Natural killer cell (primary cell): Measurements from ENCODE around the gene STXBP1. TPM values are rescaled to one million over a fixed set of nuclear protein-coding genes. Genes with fewer than 3 reads are reported as not detected.
A peak's percentile ranks its signal among the peaks of the same experiment; 100 is the strongest.
"Not testable (repeated sequence)": the region's sequence is repeated elsewhere in the genome, so short reads cannot be mapped to it uniquely, and the experiment has no call there.

Experiments
- ATAC-seq, 3 donors: fragments of 150-1000 bp in 2 of 3; fragments of 200-7000 bp in 1 of 3; cut with Tn5 transposase; 1 replicate in 1 of 3; 2 replicates in 2 of 3; pipeline ENCODE4 v1.10.0; 2021; ENCODE audit warnings: mild to moderate bottlenecking in 2 of 3, moderate library complexity in 2 of 3
- DNase-seq, 2 donors: peaks; one replicate each; pipeline versions ENCODE4 v3.0.0 to v3.0.0-alpha.2; 2013 to 2021; ENCODE audit warnings: mixed read lengths in 1 of 2
- H3K27ac ChIP-seq: one replicate; pipeline ENCODE4 v1.5.1; 2013; ENCODE audit warnings: mild to moderate bottlenecking, low read length
- H3K27me3 ChIP-seq: one replicate; pipeline ENCODE4 v1.6.1; 2013; ENCODE audit warnings: low read length; ENCODE audit not compliant: control insufficient read depth, insufficient read depth
- H3K36me3 ChIP-seq: one replicate; pipeline ENCODE4 v1.6.1; 2013; ENCODE audit warnings: low read length; ENCODE audit not compliant: control insufficient read depth, insufficient read depth
- H3K4me1 ChIP-seq: one replicate; pipeline ENCODE4 v1.6.1; 2013; ENCODE audit warnings: low read length; ENCODE audit not compliant: control insufficient read depth, insufficient read depth
- H3K4me3 ChIP-seq: one replicate; pipeline ENCODE4 v1.5.1; 2013; ENCODE audit warnings: low read length
- H3K9me3 ChIP-seq: one replicate; pipeline ENCODE4 v1.6.1; 2013; ENCODE audit warnings: low read length; ENCODE audit not compliant: control insufficient read depth, insufficient read depth
- H3K27ac Mint-ChIP-seq, 2 donors: one replicate each; pipeline ENCODE4 v1.8.0; 2022; ENCODE audit warnings: mild to moderate bottlenecking in 2 of 2, mixed read lengths in 2 of 2, moderate library complexity in 1 of 2
- H3K27me3 Mint-ChIP-seq, 2 donors: one replicate each; pipeline ENCODE4 v1.8.0; 2022; ENCODE audit warnings: low read depth in 2 of 2, mixed read lengths in 2 of 2
- H3K36me3 Mint-ChIP-seq: one replicate; pipeline ENCODE4 v1.8.0; 2022; ENCODE audit warnings: mixed read lengths
- H3K4me1 Mint-ChIP-seq, 2 donors: one replicate each; pipeline ENCODE4 v1.8.0; 2022; ENCODE audit warnings: mixed read lengths in 2 of 2
- H3K4me3 Mint-ChIP-seq: one replicate; pipeline ENCODE4 v1.8.0; 2022; ENCODE audit warnings: mild to moderate bottlenecking, moderate library complexity, mixed read lengths
- H3K9me3 Mint-ChIP-seq, 2 donors: one replicate each; pipeline ENCODE4 v1.8.0; 2022; ENCODE audit warnings: mixed read lengths in 2 of 2
- CTCF ChIP-seq: fragments of 200-600 bp; IDR thresholded peaks from one replicate; pipeline ENCODE4 v1.8.0; 2022; ENCODE audit warnings: antibody characterized with exemption
- WGBS: methylation state at CpG from one replicate; pipeline ENCODE4 v1.1.7; 2013; ENCODE audit warnings: missing lambda C conversion rate; ENCODE audit not compliant: insufficient coverage; 5-methylcytosine and 5-hydroxymethylcytosine counted together
- intact Hi-C: fragments of 100-400 bp; cut with micrococcal nuclease; formaldehyde crosslinking; loops from one replicate; pipeline ENCODE4 v1.14.2; 2022
- total RNA-seq, 4 donors: library from RNA; stranded (reverse); fragments of 120-200 nt in 1 of 4; gene quantifications; one replicate each; pipeline versions ENCODE4 v1.2.3 to v1.2.4, GENCODE V29; 2013 to 2022

STXBP1 gene
- total RNA-seq, 3 donors from 2014 or later (not counting 1 experiment from before 2014, with no cell fraction given): 0.97 to 1.8 (median 1.6) TPM

DNA sequence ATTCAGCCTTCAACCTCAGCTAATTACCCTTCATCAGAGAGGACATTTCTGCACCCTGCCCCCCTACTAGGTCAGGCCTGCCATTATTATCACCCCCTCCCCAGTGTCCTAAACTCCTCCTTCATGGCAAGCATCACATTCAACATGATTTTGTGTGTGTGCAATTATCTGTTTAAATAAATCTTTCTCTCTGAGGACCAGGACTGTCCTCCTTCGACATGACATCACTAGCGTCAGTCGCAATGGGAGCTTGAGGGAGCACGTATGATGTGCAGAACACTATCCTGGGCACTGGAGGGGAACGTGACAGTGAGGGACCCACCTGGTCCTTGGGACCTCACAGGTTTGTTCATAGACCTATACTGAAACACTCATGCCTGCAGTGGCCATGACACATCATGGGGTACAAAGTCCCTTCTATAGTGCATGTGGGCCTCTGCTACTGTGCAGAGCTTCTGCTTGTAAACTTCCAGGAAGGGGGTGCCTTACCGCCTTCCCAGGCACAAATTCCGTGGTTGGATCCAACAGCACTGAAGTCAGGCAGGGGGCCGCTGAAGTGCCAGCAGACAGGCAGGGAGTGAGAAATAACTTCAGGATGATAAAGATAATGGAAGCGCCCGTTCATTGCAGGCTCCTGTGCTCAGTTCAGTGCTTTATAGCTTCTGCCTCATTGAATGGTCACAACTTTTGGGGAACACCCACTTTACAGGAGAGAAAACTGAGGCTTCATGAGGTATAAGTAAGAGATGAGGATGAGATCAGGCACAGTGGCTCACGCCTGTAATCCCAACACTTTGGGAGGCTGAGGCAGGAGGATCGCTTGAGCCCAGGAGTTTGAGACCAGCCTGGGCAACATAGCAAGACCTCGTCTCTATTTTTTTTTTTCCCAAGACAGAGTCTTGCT is 36.0 kb upstream of the STXBP1 start:
- H3K4me1 ChIP-seq: peaks cover 27% of the 10 kb centered on the region
- WGBS: 93% methylated on average over 13 of the region's 13 CpGs
- ATAC-seq (no peak), DNase-seq (no peak)
- Mint-ChIP-seq H3K36me3 (no peaks in the 10 kb centered on the region), H3K4me3 (no peak overlapping the region), H3K9me3 (no peaks in the 10 kb centered on the region), H3K27ac (no peak overlapping the region), H3K4me1 (peaks cover 12 to 20% of the 10 kb centered on the region in 2 donors), H3K27me3 (no peaks in the 10 kb centered on the region)
- H3K27ac ChIP-seq: no peak overlapping the region
- intact Hi-C loops: no loop called here
- no peaks in the 10 kb centered on the region for H3K9me3 ChIP-seq
- TF ChIP-seq CTCF: no peak
- H3K27me3 ChIP-seq: no peaks in the 10 kb centered on the region
- H3K36me3 ChIP-seq: no peaks in the 10 kb centered on the region
- H3K4me3 ChIP-seq: no peak overlapping the region

DNA sequence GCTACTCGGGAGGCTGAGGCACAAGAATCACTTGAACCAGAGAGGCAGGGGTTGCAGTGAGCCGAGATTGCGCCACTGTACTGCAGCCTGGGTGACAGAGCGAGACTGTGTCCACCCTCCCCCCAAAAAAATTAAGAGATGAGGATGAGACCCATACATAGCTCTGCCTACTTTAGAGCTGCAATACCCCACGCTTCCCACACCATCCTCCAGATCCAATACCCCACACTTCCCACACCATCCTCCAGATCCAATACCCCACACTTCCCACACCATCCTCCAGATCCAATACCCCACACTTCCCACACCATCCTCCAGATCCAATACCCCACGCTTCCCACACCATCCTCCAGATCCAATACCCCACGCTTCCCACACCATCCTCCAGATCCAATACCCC is 34.9 kb upstream of the STXBP1 start:
- H3K9me3 ChIP-seq, H3K27ac ChIP-seq, ATAC-seq, H3K4me3 ChIP-seq, H3K4me3 Mint-ChIP-seq, H3K36me3 Mint-ChIP-seq, H3K27me3 ChIP-seq, H3K27ac Mint-ChIP-seq, H3K36me3 ChIP-seq, H3K27me3 Mint-ChIP-seq, intact Hi-C loops, DNase-seq, H3K9me3 Mint-ChIP-seq: not testable (repeated sequence)
- peaks cover 27% of the 10 kb centered on the region for H3K4me1 ChIP-seq
- peaks cover 12 to 20% of the 10 kb centered on the region in 2 donors for H3K4me1 Mint-ChIP-seq
- WGBS: 97% methylated on average over 5 of the region's 7 CpGs

- Mint-ChIP-seq H3K4me1 (peaks cover 12 to 20% of the 10 kb centered on the region in 2 donors), H3K36me3 (no peaks in the 10 kb centered on the region), H3K9me3 (no peaks in the 10 kb centered on the region), H3K27ac (peak overlapping the region; percentile 83 to 91), H3K4me3 (peak overlapping the region; percentile 75), H3K27me3 (no peaks in the 10 kb centered on the region)
- no peak for DNase-seq
- Histone ChIP-seq H3K27ac (peak overlapping the region; percentile 30), H3K4me3 (no peak overlapping the region), H3K9me3 (no peaks in the 10 kb centered on the region), H3K36me3 (no peaks in the 10 kb centered on the region), H3K4me1 (peaks cover 27% of the 10 kb centered on the region), H3K27me3 (no peaks in the 10 kb centered on the region)
- 44% methylated on average over 5 of the region's 5 CpGs for WGBS
- ATAC-seq: no peak
- no peak for TF ChIP-seq CTCF
- intact Hi-C loops: no loop called here
Measured at GRCh38 chr9:127578627-127578951, 33.5 kb upstream of the STXBP1 start.

- DNase-seq (peak; percentile 72 to 73), ATAC-seq (peak; percentile 94 to 99 (median 98))
- H3K4me1 ChIP-seq: peaks cover 27% of the 10 kb centered on the region
- no peaks in the 10 kb centered on the region for H3K36me3 ChIP-seq
- 38% methylated on average over 21 of the region's 21 CpGs for WGBS
- TF ChIP-seq CTCF: no peak
- no peaks in the 10 kb centered on the region for H3K9me3 Mint-ChIP-seq
- H3K27me3 Mint-ChIP-seq: no peaks in the 10 kb centered on the region
- H3K27ac ChIP-seq: peak overlapping the region; percentile 30
- intact Hi-C loops: no loop called here
- H3K4me1 Mint-ChIP-seq: peaks cover 12 to 20% of the 10 kb centered on the region in 2 donors
- H3K27ac Mint-ChIP-seq: peak overlapping the region; percentile 83 to 91
- no peaks in the 10 kb centered on the region for H3K9me3 ChIP-seq
- no peaks in the 10 kb centered on the region for H3K36me3 Mint-ChIP-seq
- H3K27me3 ChIP-seq: no peaks in the 10 kb centered on the region
- H3K4me3 Mint-ChIP-seq: peak overlapping the region; percentile 75
- no peak overlapping the region for H3K4me3 ChIP-seq
Measured at GRCh38 chr9:127578952-127579853, 32.9 kb upstream of the STXBP1 start.
